ENCODE results near the gene LRRC59. TPM values are rescaled to one million over a fixed set of nuclear protein-coding genes. Genes with fewer than 3 reads are reported as not detected.
"Not testable (repeated sequence)": the region's sequence is repeated elsewhere in the genome, so short reads cannot be mapped to it uniquely, and the experiment has no call there.

LRRC59 gene
- 121 TPM for polyA plus RNA-seq (2012; ENCODE audit: insufficient read depth, insufficient read length)

GRCh38 chr17:50397111-50397918 lies at the start of gene LRRC59:
LRRC59 (minus strand) TSS chr17:50397523; CDS start chr17:50397317, 206 bp downstream.
- H3K4me3 ChIP-seq (ENCODE audit: low read length): peak within 1 kb of the TSS; percentile 95

GRCh38 chr17:50445730-50446325 lies 48.5 kb upstream of the LRRC59 start:
- DNase-seq (ENCODE audit: low read depth, low spot score): no peak

More at GRCh38 chr17:50397111-50397918, at the start of gene LRRC59:
- DNase-seq (ENCODE audit: low read depth, low spot score): peak; percentile 81

GRCh38 chr17:50444841-50445715 lies 47.8 kb upstream of the LRRC59 start:
- no peak for DNase-seq (ENCODE audit: low read depth, low spot score)
- H3K4me3 ChIP-seq (ENCODE audit: low read length): no peak overlapping the region

More at GRCh38 chr17:50445730-50446325, 48.5 kb upstream of the LRRC59 start:
- H3K4me3 ChIP-seq (ENCODE audit: low read length): no peak overlapping the region

GRCh38 chr17:50443505-50443974 lies 46.2 kb upstream of the LRRC59 start:
- DNase-seq (ENCODE audit: low read depth, low spot score): no peak
- H3K4me3 ChIP-seq (ENCODE audit: low read length): no peak overlapping the region

GRCh38 chr17:50440838-50441829 lies 43.8 kb upstream of the LRRC59 start:
- no peak for DNase-seq (ENCODE audit: low read depth, low spot score)
- H3K4me3 ChIP-seq (ENCODE audit: low read length): no peak overlapping the region

- no peak for DNase-seq (ENCODE audit: low read depth, low spot score)
- no peak overlapping the region for H3K4me3 ChIP-seq (ENCODE audit: low read length)
These were observed 43.0 kb upstream of the LRRC59 start for GRCh38 chr17:50440172-50440837.

- no peak for DNase-seq (ENCODE audit: low read depth, low spot score)
These were observed 41.7 kb upstream of the LRRC59 start for GRCh38 chr17:50439008-50439407.

GRCh38 chr17:50437409-50437808 lies 40.1 kb upstream of the LRRC59 start:
- no peak overlapping the region for H3K4me3 ChIP-seq (ENCODE audit: low read length)
- DNase-seq (ENCODE audit: low read depth, low spot score): no peak

More at GRCh38 chr17:50439008-50439407, 41.7 kb upstream of the LRRC59 start:
- H3K4me3 ChIP-seq (ENCODE audit: low read length): no peak overlapping the region

- no peak for DNase-seq (ENCODE audit: low read depth, low spot score)
- H3K4me3 ChIP-seq (ENCODE audit: low read length): no peak overlapping the region
These were observed 34.9 kb upstream of the LRRC59 start for GRCh38 chr17:50432125-50432762.

- H3K4me3 ChIP-seq (ENCODE audit: low read length): no peak overlapping the region
- no peak for DNase-seq (ENCODE audit: low read depth, low spot score)
These were observed 33.7 kb upstream of the LRRC59 start for GRCh38 chr17:50430821-50431618.

- no peak for DNase-seq (ENCODE audit: low read depth, low spot score)
- H3K4me3 ChIP-seq (ENCODE audit: low read length): no peak overlapping the region
These were observed 32.5 kb upstream of the LRRC59 start for GRCh38 chr17:50429793-50430192.

GRCh38 chr17:50428831-50429424 lies 31.6 kb upstream of the LRRC59 start:
- DNase-seq (ENCODE audit: low read depth, low spot score): no peak
- H3K4me3 ChIP-seq (ENCODE audit: low read length): no peak overlapping the region

- H3K4me3 ChIP-seq (ENCODE audit: low read length); DNase-seq (ENCODE audit: low read depth, low spot score): not testable (repeated sequence)
These were observed 30.8 kb upstream of the LRRC59 start for GRCh38 chr17:50428126-50428525.

- no peak for DNase-seq (ENCODE audit: low read depth, low spot score)
- H3K4me3 ChIP-seq (ENCODE audit: low read length): peak overlapping the region; percentile 69
These were observed 29.8 kb upstream of the LRRC59 start for GRCh38 chr17:50426814-50427787.

- no peak for DNase-seq (ENCODE audit: low read depth, low spot score)
- H3K4me3 ChIP-seq (ENCODE audit: low read length): peak overlapping the region; percentile 69
These were observed 29.1 kb upstream of the LRRC59 start for GRCh38 chr17:50426472-50426782.

Measured in Jurkat, Clone E6-1 (cell line).